ENCODE measurements around the gene TBC1D7.

- no peak for TF ChIP-seq EZH2 (IDR thresholded peaks at IDR 0.05; ENCODE audit: borderline replicate concordance, low read depth, low read length, poor library complexity, severe bottlenecking)
- no peak for TF ChIP-seq CTCF (conservative IDR thresholded peaks at IDR 0.05; ENCODE audit: low read depth, low read length)
Measured at GRCh38 chr6:13283331-13283730, 45.0 kb downstream of the TBC1D7 start.

Measured in A673 (cell line).